ENCODE results near the gene DFFA.

The DFFA gene

DNA sequence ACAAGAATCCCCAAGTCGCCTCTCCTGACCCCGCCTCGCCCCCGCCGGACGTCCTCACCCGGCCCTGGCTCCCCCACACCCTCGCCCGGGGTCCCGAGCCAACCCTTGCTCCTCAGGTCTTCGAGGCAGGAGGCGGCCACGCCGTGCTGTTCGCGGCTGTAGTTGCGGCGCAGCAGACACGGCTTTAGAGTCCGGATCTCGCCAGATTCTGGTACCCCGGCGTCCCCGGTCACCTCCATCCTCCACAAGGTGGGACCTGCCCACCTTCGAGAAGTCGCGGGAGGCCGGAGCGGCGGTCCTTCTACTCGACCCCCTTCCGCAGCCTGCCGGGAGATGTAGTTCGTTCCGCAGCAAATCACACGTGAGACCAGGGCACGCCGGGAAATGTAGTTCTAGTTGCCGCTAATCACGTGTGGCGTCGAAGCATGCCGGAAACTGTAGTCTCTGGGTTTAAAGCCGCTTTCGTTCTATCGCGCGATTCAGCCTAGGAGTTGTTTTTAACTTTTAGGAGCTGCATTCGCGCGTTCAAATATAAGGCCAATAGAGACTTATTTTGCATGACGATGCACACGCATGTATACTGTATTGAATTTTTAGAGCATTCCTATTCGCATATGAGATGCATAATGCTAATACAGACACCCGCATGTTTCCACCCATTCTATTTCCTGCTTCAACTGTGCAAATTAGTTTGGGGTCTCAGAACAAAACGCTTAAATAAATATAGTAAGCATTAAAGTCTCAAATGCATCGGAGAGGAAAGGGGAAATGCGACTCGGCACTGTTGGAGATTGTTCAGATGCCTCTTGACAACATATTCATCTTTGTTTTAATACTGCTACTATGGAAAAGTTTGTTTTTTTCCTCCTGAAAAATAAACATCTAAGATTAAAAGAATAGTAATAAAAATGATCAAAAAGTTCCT, at the start of gene DFFA:
Gene DFFA, minus strand, starts transcription at position 310 of the 925 bp plus-strand sequence. Its CDS starts 71 bp downstream, at position 239.
- H3K27ac ChIP-seq: peak within 1 kb of the TSS; percentile 54
- peak; percentile 69 for DNase-seq (ENCODE audit: low read depth, low spot score)

- DNase-seq (ENCODE audit: low read depth, low spot score): no peak
- no peak overlapping the region for H3K27ac ChIP-seq
Observed at GRCh38 chr1:10521537-10522157, 49.3 kb upstream of the DFFA start.

DNA sequence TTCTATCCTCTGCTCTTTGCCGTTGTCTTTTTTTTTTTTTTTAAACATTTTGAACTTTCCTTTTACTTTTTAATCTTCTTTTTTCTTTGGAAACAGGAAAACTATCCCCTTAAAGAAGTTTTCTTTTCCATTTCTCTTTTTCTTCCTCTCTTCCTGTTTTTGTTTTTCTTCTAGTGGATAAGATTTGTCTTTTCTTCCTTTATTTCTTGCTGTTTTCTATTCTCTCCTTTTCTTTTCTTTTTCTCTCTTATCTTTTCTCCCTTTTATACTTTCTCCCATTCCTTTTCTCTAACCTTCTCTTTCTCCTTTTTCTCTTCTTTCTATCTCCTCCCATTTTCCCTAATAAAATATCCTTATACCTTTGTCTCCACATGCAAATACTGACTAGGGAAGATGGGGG, 48.6 kb upstream of the DFFA start:
- H3K27ac ChIP-seq: no peak overlapping the region
- no peak for DNase-seq (ENCODE audit: low read depth, low spot score)

GRCh38 chr1:10520497-10520896, 48.2 kb upstream of the DFFA start:
- DNase-seq (ENCODE audit: low read depth, low spot score): no peak
- no peak overlapping the region for H3K27ac ChIP-seq

DNA sequence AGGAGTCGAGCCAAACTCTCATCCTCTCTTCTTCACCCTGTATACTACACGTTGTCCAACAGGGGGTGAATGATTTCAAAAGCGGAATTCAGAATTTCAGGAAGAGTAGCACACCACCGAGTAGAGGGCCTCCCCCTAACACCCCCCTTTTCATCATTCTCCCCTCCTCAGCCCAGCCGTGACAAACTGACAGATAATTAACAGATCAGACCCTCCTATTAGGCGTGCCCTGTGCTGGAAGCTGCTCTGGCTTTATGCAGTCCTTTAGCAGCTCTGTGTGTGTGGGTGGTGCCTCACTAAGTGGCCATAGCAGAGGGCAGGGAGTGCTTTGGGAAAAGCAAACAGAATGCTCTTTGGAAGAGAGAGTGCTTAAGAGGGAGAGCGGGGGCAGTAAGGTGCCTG, 46.7 kb upstream of the DFFA start:
- no peak overlapping the region for H3K27ac ChIP-seq
- no peak for DNase-seq (ENCODE audit: low read depth, low spot score)

GRCh38 chr1:10517677-10517982, 45.3 kb upstream of the DFFA start:
- H3K27ac ChIP-seq: no peak overlapping the region
- no peak for DNase-seq (ENCODE audit: low read depth, low spot score)

- H3K27ac ChIP-seq: no peak overlapping the region
- DNase-seq (ENCODE audit: low read depth, low spot score): no peak
Observed at GRCh38 chr1:10516925-10517676, 44.8 kb upstream of the DFFA start.

- peak overlapping the region; percentile 38 for H3K27ac ChIP-seq
- no peak for DNase-seq (ENCODE audit: low read depth, low spot score)
Observed at GRCh38 chr1:10515976-10516750, 43.8 kb upstream of the DFFA start.

GRCh38 chr1:10515301-10515975, 43.1 kb upstream of the DFFA start:
- DNase-seq (ENCODE audit: low read depth, low spot score): no peak
- H3K27ac ChIP-seq: peak overlapping the region; percentile 38

- no peak for DNase-seq (ENCODE audit: low read depth, low spot score)
- H3K27ac ChIP-seq: no peak overlapping the region
Observed at GRCh38 chr1:10514490-10515235, 42.3 kb upstream of the DFFA start.

DNA sequence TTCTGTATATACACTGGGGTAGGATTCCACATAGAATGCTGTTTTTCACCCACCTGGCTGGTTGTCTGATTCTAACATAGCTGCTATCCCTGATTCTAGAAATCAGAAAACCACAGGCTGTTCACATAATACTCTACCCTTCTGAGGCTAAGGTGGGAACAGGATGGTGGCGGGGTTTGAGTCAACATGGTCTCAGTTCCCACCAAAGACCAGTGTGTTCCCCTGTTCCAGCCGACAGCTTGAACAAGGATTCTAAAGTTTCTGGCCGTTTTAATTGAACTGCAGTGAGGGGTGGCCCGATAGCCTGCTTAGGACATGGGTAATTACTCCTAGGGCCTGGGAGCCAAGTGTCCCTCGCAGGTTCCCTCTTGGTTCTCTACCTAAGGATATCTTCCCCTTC, 40.9 kb upstream of the DFFA start:
- DNase-seq (ENCODE audit: low read depth, low spot score): no peak
- no peak overlapping the region for H3K27ac ChIP-seq

DNA sequence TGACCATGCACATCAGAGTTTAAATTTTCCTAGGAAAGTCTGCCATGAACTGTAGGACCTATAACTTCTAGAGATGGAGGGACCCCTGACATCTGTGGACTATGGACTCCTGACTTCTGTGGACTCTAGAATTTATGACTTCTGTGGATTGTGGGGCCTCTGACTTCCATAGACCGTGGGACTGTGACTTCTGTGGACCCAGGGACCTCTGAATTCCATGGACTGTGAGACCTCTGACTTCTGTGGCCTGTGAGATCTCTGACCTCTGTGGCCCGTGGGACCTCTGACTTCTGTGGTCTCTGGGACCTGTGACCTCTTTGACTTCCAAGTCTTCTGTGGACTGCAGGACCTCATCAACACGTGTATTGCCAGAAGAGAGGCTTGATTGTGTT, 39.2 kb upstream of the DFFA start:
- H3K27ac ChIP-seq: peak overlapping the region; percentile 70
- DNase-seq (ENCODE audit: low read depth, low spot score): no peak

DNA sequence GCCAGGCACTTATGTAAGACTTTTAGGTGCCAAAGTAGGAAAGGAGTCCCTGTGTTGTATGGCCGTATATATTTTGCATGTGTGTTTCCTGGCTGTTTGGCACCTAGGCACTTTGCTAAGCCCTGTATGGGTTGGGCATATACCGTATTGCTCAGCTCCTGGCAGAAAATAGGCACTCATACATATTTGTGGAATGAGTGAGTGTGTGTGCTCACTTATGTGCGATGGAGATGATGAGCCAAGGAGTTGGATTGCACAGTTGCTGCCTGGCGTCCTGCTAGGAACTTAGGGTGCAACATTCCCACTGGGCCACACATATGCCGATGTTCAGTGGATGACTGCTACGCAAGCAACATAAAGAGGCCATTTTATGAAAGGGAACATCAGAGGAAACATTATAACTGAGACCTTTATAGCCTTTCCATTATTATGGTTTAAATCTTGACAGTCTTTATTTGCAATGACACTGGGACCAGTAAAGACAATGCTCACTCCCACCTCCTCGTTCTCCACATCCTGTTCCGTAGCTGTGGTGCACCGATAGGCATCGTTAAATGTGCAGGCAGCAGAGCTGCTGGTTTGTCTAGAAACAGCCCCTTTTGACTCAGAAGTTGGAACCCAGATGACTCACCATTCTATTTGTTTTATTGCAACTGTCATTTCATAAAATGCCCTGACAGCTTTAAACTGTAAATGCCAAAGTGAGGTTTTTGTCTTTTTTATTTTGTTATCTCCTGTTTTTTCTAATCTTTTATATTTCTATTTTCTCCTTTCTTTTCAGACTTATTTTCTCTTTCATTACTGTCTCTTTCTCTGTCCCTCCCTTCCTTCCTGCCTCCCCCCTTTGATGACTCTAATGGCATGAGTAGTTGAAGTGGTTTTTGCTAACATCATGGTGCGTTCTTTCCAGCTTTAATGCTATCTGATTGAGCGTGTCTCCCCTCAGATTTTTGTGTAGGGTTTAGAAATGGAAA, 38.5 kb upstream of the DFFA start:
- DNase-seq (ENCODE audit: low read depth, low spot score): peak; percentile 82
- peak overlapping the region; percentile 70 for H3K27ac ChIP-seq

GRCh38 chr1:10509809-10510509, 37.6 kb upstream of the DFFA start:
- no peak for DNase-seq (ENCODE audit: low read depth, low spot score)
- peak overlapping the region; percentile 70 for H3K27ac ChIP-seq

- H3K27ac ChIP-seq: no peak overlapping the region
- no peak for DNase-seq (ENCODE audit: low read depth, low spot score)
Observed at GRCh38 chr1:10508511-10508951, 36.2 kb upstream of the DFFA start.

GRCh38 chr1:10507111-10507879, 35.0 kb upstream of the DFFA start:
- no peak overlapping the region for H3K27ac ChIP-seq
- DNase-seq (ENCODE audit: low read depth, low spot score): no peak

- no peak overlapping the region for H3K27ac ChIP-seq
- DNase-seq (ENCODE audit: low read depth, low spot score): no peak
Observed at GRCh38 chr1:10506677-10507047, 34.3 kb upstream of the DFFA start.

Data from epithelial cell of prostate (primary cell).